ENCODE results near the gene TPSB2. TPM values are rescaled to one million over a fixed set of nuclear protein-coding genes. Genes with fewer than 3 reads are reported as not detected.

Gene TPSB2
- total RNA-seq, 1 donor from 2014 or later: 7.3 TPM

- intact Hi-C loops (cut with micrococcal nuclease): no loop called here
- ATAC-seq (no peak), DNase-seq (no peak)
Measured at GRCh38 chr16:1223355-1224214, 6.4 kb downstream of the TPSB2 start.

- ATAC-seq: no peak
- intact Hi-C loops (cut with micrococcal nuclease): no loop called here
- no peak for DNase-seq
Measured at GRCh38 chr16:1222553-1223354, 7.2 kb downstream of the TPSB2 start.

GRCh38 chr16:1221628-1222552 is 8.1 kb downstream of the TPSB2 start:
- no peak for DNase-seq
- no peak for ATAC-seq
- intact Hi-C loops (cut with micrococcal nuclease): no loop called here

GRCh38 chr16:1220841-1221627 is 8.9 kb downstream of the TPSB2 start:
- intact Hi-C loops (cut with micrococcal nuclease): no loop called here
- peak; percentile 11 for ATAC-seq
- DNase-seq: no peak

- ATAC-seq (no peak), DNase-seq (no peak)
- intact Hi-C loops (cut with micrococcal nuclease): no loop called here
Measured at GRCh38 chr16:1220098-1220728, 9.8 kb downstream of the TPSB2 start.

- no peak for DNase-seq
- intact Hi-C loops (cut with micrococcal nuclease): no loop called here
- no peak for ATAC-seq
Measured at GRCh38 chr16:1218930-1219611, 10.9 kb downstream of the TPSB2 start.

- no peak for ATAC-seq
- intact Hi-C loops (cut with micrococcal nuclease): no loop called here
- DNase-seq: no peak
Measured at GRCh38 chr16:1218061-1218929, 11.7 kb downstream of the TPSB2 start.

GRCh38 chr16:1217526-1217925 is 12.5 kb downstream of the TPSB2 start:
- DNase-seq: no peak
- intact Hi-C loops (cut with micrococcal nuclease): no loop called here
- no peak for ATAC-seq

- no peak for ATAC-seq
- intact Hi-C loops (cut with micrococcal nuclease): no loop called here
- no peak for DNase-seq
Measured at GRCh38 chr16:1216681-1217400, 13.1 kb downstream of the TPSB2 start.

GRCh38 chr16:1216296-1216619 is 13.7 kb downstream of the TPSB2 start:
- ATAC-seq (no peak), DNase-seq (no peak)
- intact Hi-C loops (cut with micrococcal nuclease): no loop called here

- ATAC-seq (no peak), DNase-seq (no peak)
- intact Hi-C loops (cut with micrococcal nuclease): no loop called here
Measured at GRCh38 chr16:1215574-1216295, 14.2 kb downstream of the TPSB2 start.

GRCh38 chr16:1214719-1215118 is 15.3 kb downstream of the TPSB2 start:
- no peak for ATAC-seq
- intact Hi-C loops (cut with micrococcal nuclease): no loop called here
- DNase-seq: no peak

GRCh38 chr16:1213796-1214372 is 16.1 kb downstream of the TPSB2 start:
- intact Hi-C loops (cut with micrococcal nuclease): no loop called here
- ATAC-seq (no peak), DNase-seq (no peak)

- DNase-seq (no peak), ATAC-seq (no peak)
- intact Hi-C loops (cut with micrococcal nuclease): no loop called here
Measured at GRCh38 chr16:1213231-1213630, 16.8 kb downstream of the TPSB2 start.

- intact Hi-C loops (cut with micrococcal nuclease): no loop called here
- DNase-seq: no peak
- ATAC-seq: no peak
Measured at GRCh38 chr16:1212616-1213194, 17.3 kb downstream of the TPSB2 start.

Measured in left ventricle myocardium superior (tissue), 1 donor.